K562 (cell line): ENCODE measurements around the gene AMELX. TPM values are rescaled to one million over a fixed set of nuclear protein-coding genes. Genes with fewer than 3 reads are reported as not detected.

Experiments used
- ATAC-seq: fragments of 200-7000 bp; cut with Tn5 transposase; 3 replicates; pipeline ENCODE4 v1.9.1; 2020; ENCODE audit warnings: moderate library complexity
- BruUV-seq: library from RNA; stranded (reverse); fragments of 400-500 nt; replicated peaks from 2 replicates; lab custom pipeline; 2021; lab: Mats Ljungman, UMichigan
- CTCF ChIA-PET: fragments of 300-600 bp; formaldehyde crosslinking; extraction: SDS; loops from one replicate; lab custom pipeline; 2021; ENCODE audit warnings: low intra/inter-chr PET ratio; lab: Yijun Ruan, JAX
- POLR2A ChIA-PET: fragments of 300-600, 350-650 bp; sonication (Branson Sonifier 250); formaldehyde crosslinking; extraction: SDS; loops from one replicate; lab custom pipeline; 2021; ENCODE audit warnings: antibody characterized with exemption, inconsistent platforms; lab: Yijun Ruan, JAX
- DNase-seq, 4 experiments: peaks; one replicate each; pipeline versions ENCODE4 v3.0.0 to v3.0.0-alpha.2; 2011 to 2018; ENCODE audit warnings: low spot score in 3 of 4, mixed read lengths in 3 of 4; ENCODE audit errors: extremely low read depth in 1 of 4
- FAIRE-seq: peaks from 2 replicates; lab custom pipeline; 2011; peaks lifted over from hg19 to GRCh38; lab: Jason Lieb, UNC
- H2AFZ ChIP-seq: 2 replicates; pipeline ENCODE4 v1.6.0; 2011; ENCODE audit warnings: low read depth, low read length, control low read depth, inconsistent platforms
- H3K27ac ChIP-seq: fragments of 200-600 bp; 3 replicates; pipeline ENCODE4 v1.8.0; 2011; ENCODE audit warnings: low read depth, mild to moderate bottlenecking, control low read depth, inconsistent platforms, low read length, moderate library complexity, mixed read lengths; ENCODE audit errors: extremely low read depth
- H3K27me3 ChIP-seq, 2 experiments: fragments of 300-600 bp in 1 of 2; 2 replicates in 1 of 2; 3 replicates in 1 of 2; pipeline versions ENCODE4 v1.6.0 to v1.8.0; 2011; ENCODE audit warnings: inconsistent platforms in 2 of 2, low read length in 2 of 2, mild to moderate bottlenecking in 1 of 2, mixed read lengths in 1 of 2, moderate library complexity in 1 of 2; ENCODE audit not compliant: control insufficient read depth in 2 of 2, insufficient read depth in 2 of 2
- H3K36me3 ChIP-seq: fragments of 300-600 bp; 3 replicates; pipeline ENCODE4 v1.8.0; 2011; ENCODE audit warnings: mild to moderate bottlenecking, low read length, inconsistent platforms; ENCODE audit not compliant: control insufficient read depth, insufficient read depth
- H3K4me1 ChIP-seq, 2 experiments: fragments of 200-600 bp in 1 of 2; replicated peaks in 1 of 2; 2 replicates in 1 of 2; 3 replicates in 1 of 2; pipeline versions ENCODE4 v1.5.1 to v1.8.0; 2011; ENCODE audit warnings: inconsistent platforms in 2 of 2, low read length in 2 of 2, mild to moderate bottlenecking in 1 of 2, mixed read lengths in 1 of 2, moderate library complexity in 1 of 2; ENCODE audit not compliant: control insufficient read depth in 2 of 2, insufficient read depth in 2 of 2
- H3K4me2 ChIP-seq: 2 replicates; pipeline ENCODE4 v1.6.1; 2011; ENCODE audit warnings: low read length, control low read depth, inconsistent platforms, mixed read lengths; ENCODE audit not compliant: insufficient read depth
- H3K4me3 ChIP-seq: fragments of 200-600 bp; sonication (generic), shearing (Covaris generic); 2 replicates; pipeline ENCODE4 v1.5.1; 2016; ENCODE audit warnings: control low read depth, inconsistent platforms
- H3K79me2 ChIP-seq: fragments of 200-600 bp; 3 replicates; pipeline ENCODE4 v1.8.0; 2011; ENCODE audit warnings: low read length, inconsistent platforms; ENCODE audit not compliant: control insufficient read depth, insufficient read depth
- H3K9ac ChIP-seq, 2 experiments: 2 replicates each; pipeline versions ENCODE4 v1.6.0 to v1.6.1; 2011; ENCODE audit warnings: low read depth in 2 of 2, low read length in 2 of 2, control low read depth in 1 of 2, inconsistent platforms in 1 of 2, mild to moderate bottlenecking in 1 of 2, mixed read lengths in 1 of 2; ENCODE audit not compliant: insufficient read depth in 1 of 2
- H3K9me1 ChIP-seq: one replicate; pipeline ENCODE4 v1.6.0; 2011; ENCODE audit warnings: inconsistent platforms, mild to moderate bottlenecking, low read length, moderate library complexity; ENCODE audit not compliant: control insufficient read depth, insufficient read depth
- H3K9me3 ChIP-seq: replicated peaks from 2 replicates; pipeline ENCODE4 v1.5.1; 2011; ENCODE audit warnings: low read depth, low read length, inconsistent platforms; ENCODE audit not compliant: control insufficient read depth, insufficient read depth
- H4K20me1 ChIP-seq: replicated peaks from 2 replicates; pipeline ENCODE4 v1.6.1; 2011; ENCODE audit warnings: low read length, inconsistent platforms, mixed read lengths; ENCODE audit not compliant: control insufficient read depth, insufficient read depth
- HIVEP1 ChIP-seq: fragments of 250-450 bp; sonication (Bioruptor Pico); IDR thresholded peaks from 2 replicates; pipeline ENCODE4 v1.4.0; 2020; ENCODE audit warnings: mild to moderate bottlenecking
- KLF13 ChIP-seq: fragments of 450-650 bp; IDR thresholded peaks from 2 replicates; pipeline ENCODE4 v1.6.1; 2016; ENCODE audit warnings: missing genetic modification characterization, low read depth, mild to moderate bottlenecking, missing compliant biosample characterization, moderate library complexity, borderline replicate concordance
- MCM5 ChIP-seq: fragments of 450-650 bp; IDR thresholded peaks from 2 replicates; pipeline ENCODE4 v1.6.1; 2016; ENCODE audit warnings: low read depth
- MCM7 ChIP-seq, 2 experiments: fragments of 450-650 bp; IDR thresholded peaks; 2 replicates each; pipeline ENCODE4 v1.6.1; 2016 to 2018
- NR2F6 ChIP-seq: fragments of 450-650 bp; formaldehyde crosslinking; IDR thresholded peaks from 2 replicates; pipeline ENCODE4 v1.4.0; 2020; ENCODE audit warnings: mild to moderate bottlenecking
- TEAD4 ChIP-seq, 2 experiments: sonication (generic) in 1 of 2; formaldehyde crosslinking in 1 of 2; IDR thresholded peaks; 2 replicates each; pipeline versions ENCODE4 v1.6.1 to v1.8.0; 2012 to 2022; ENCODE audit warnings: borderline replicate concordance in 1 of 2, inconsistent platforms in 1 of 2, low read length in 1 of 2, mild to moderate bottlenecking in 1 of 2, missing genetic modification reagents in 1 of 2
- ZNF644 ChIP-seq: fragments of 200-800 bp; sonication (Bioruptor generic); IDR thresholded peaks from 2 replicates; pipeline ENCODE4 v1.6.1; 2016; ENCODE audit warnings: low read depth, missing genetic modification characterization, missing compliant biosample characterization
- ZNF707 ChIP-seq: fragments of 250-450 bp; sonication (Bioruptor Pico); conservative IDR thresholded peaks from 2 replicates; pipeline ENCODE4 v1.8.0; 2022; ENCODE audit warnings: inconsistent platforms, mild to moderate bottlenecking, moderate library complexity
- ZNF830 ChIP-seq: fragments of 250-450 bp; sonication (Bioruptor Pico); IDR thresholded peaks from 2 replicates; pipeline ENCODE4 v1.5.0; 2021; ENCODE audit warnings: mild to moderate bottlenecking
- ZZZ3 ChIP-seq: fragments of 450-650 bp; IDR thresholded peaks from 2 replicates; pipeline ENCODE4 v1.6.1; 2016; ENCODE audit warnings: antibody characterized with exemption, mild to moderate bottlenecking, moderate library complexity
- WGBS: fragments of 100-300 bp; shearing (Covaris generic); methylation state at CpG from one replicate; pipeline ENCODE4 v1.1.6; 2016; ENCODE audit warnings: low coverage, mixed read lengths; ENCODE audit not compliant: insufficient coverage; ENCODE audit errors: missing lambda C conversion rate; 5-methylcytosine and 5-hydroxymethylcytosine counted together
- in situ Hi-C: fragments of 300-500 bp; cut with MboI; formaldehyde crosslinking; loops from 4 replicates; pipeline ENCODE4 v1.15.0; 2018; ENCODE audit warnings: inconsistent platforms, mixed read lengths
- intact Hi-C: fragments of 100-400 bp; cut with micrococcal nuclease; formaldehyde crosslinking; loops from 2 replicates; pipeline ENCODE4 v1.14.2; 2022
- polyA plus RNA-seq, 8 experiments: library from polyadenylated mRNA; depleted of rRNA in 4 of 8; stranded (reverse) in 5 of 8; unstranded in 3 of 8; fragments of >200 nt; fragmentation: Nextera tagmentation in 2 of 8; fragmentation: Illumina TruSeq in 1 of 8; extraction: Ambion mirVana in 2 of 8; extraction: Trizol in 1 of 8; gene quantifications; 2 replicates each; pipeline versions ENCODE4 v1.2.1 to v1.2.3, GENCODE V29; 2011 to 2014; ENCODE audit warnings: inconsistent platforms in 1 of 8, missing spikeins in 1 of 8
- total RNA-seq, 7 experiments: library from RNA; depleted of rRNA in 6 of 7; stranded (reverse); fragments of >200 nt in 6 of 7; fragmentation: Illumina TruSeq in 2 of 7; extraction: Trizol in 2 of 7; gene quantifications; 2 replicates each; pipeline versions ENCODE4 v1.2.1 to v1.2.3, GENCODE V29; 2011 to 2021; ENCODE audit warnings: low replicate concordance in 1 of 7
- TF ChIP-seq, protein P1 (sequence below): sonication (generic); formaldehyde crosslinking; IDR thresholded peaks from 2 replicates; pipeline ENCODE4 v1.8.1; 2023; ENCODE audit warnings: missing genetic modification reagents, mild to moderate bottlenecking, borderline replicate concordance

Gene AMELX
- total and polyA plus RNA-seq, 9 of the 15 experiments (the other 6 are each of a cell fraction or from before 2014, with no cell fraction given) = 0.22 TPM; not detected in 8

DNA sequence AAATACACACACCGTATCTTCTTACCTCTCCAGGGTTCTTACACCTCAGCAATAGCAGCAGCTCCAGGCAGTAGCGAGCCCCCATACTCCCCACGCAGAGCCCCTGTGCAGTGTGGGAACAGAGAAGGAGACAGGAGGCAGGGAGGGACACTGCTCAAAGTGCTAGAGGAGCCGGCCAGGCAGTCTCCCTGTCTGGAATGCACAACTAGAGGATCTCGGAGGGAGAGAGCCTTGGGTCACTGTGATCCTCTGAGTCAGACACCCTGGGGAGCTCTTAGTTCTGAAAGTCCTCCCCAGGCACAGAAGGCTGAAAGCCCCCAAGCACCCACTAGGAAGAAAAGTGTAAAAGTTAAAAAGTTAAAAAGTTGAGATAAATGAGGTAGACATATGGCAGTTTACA is 16.0 kb downstream of the AMELX start:
- no TSS peak for BruUV-seq

DNA sequence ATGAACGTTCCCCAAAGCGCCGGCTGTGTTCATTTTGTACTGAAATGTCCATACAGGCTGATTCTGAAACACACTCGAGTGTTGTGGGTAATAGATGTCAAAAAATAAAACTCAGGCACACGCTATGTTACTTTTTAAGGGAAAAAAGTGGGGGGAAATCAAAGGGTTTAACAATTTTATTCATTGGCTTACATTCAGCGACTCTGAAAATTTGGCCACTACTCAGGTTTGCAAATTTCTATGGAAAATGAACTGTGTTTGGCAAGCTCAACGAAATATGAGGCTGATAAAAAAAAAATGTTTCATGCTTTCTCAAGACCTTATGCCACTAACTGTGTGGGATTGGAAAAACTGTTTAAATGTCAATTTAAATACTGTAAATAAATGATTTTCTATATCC is 18.5 kb downstream of the AMELX start:
- CTCF ChIA-PET = no interaction called here
- WGBS = 63% methylated on average over 7 of the region's 7 CpGs
- intact Hi-C loops = no loop called here

More for the DNA sequence above, 16.0 kb downstream of the AMELX start:
- no peaks in the 10 kb centered on the region; the same call in 2 of the 3 replicates for H3K36me3 ChIP-seq
- ATAC-seq = no peak; the same call in 2 of the 3 replicates
- no peaks in the 10 kb centered on the region for H3K27me3 ChIP-seq
- CTCF ChIA-PET = no interaction called here
- no peak for FAIRE-seq
- 74% methylated on average over 5 of the region's 5 CpGs for WGBS
- H3K9ac ChIP-seq = peak overlapping the region in 1 of 2 experiments; percentile 22; a peak in 1 of 4 replicates
- H3K27ac ChIP-seq = no peak overlapping the region
- H3K9me1 ChIP-seq = no peaks in the 10 kb centered on the region
- TF ChIP-seq TEAD4 (IDR thresholded peaks at IDR 0.05; ENCODE audit: low read length) (no peak), TEAD4 (CRISPR knock-in tag; IDR thresholded peaks at IDR 0.05; ENCODE audit: borderline replicate concordance) (no peak)
- TF ChIP-seq, all 486 proteins: peak for 0
- POLR2A ChIA-PET = no interaction called here
- no peaks in the 10 kb centered on the region for H3K9me3 ChIP-seq
- H3K79me2 ChIP-seq = peaks cover 73% of the 10 kb centered on the region
- in situ Hi-C loops = no loop called here
- no peak overlapping the region for H2AFZ ChIP-seq
- H3K4me2 ChIP-seq = no peak overlapping the region
- no peak overlapping the region for H3K4me3 ChIP-seq
- no peaks in the 10 kb centered on the region for H4K20me1 ChIP-seq
- H3K4me1 ChIP-seq = peaks cover 8 to 16% of the 10 kb centered on the region in 2 experiments; a peak in 3 of 5 replicates
- intact Hi-C loops = no loop called here
- DNase-seq = no peak

More for the DNA sequence above, 18.5 kb downstream of the AMELX start:
- Histone ChIP-seq H3K4me1 (peaks cover 3 to 11% of the 10 kb centered on the region in 2 experiments; a peak in 3 of 5 replicates), H3K27ac (no peak overlapping the region), H3K9me3 (no peaks in the 10 kb centered on the region), H3K36me3 (peaks cover 4% of the 10 kb centered on the region), H3K27me3 (no peaks in the 10 kb centered on the region), H3K4me2 (no peak overlapping the region), H4K20me1 (no peaks in the 10 kb centered on the region), H3K79me2 (peaks cover 74% of the 10 kb centered on the region), H3K4me3 (no peak overlapping the region), H3K9me1 (no peaks in the 10 kb centered on the region), H2AFZ (no peak overlapping the region), H3K9ac (no peak overlapping the region)
- POLR2A ChIA-PET = no interaction called here
- BruUV-seq = no TSS peak
- no peak for FAIRE-seq
- no peak for DNase-seq
- TF ChIP-seq ZZZ3 = no peak
- TF ChIP-seq MCM5 = no peak
- no peak for TF ChIP-seq ZNF707 (CRISPR knock-in tag)
- TF ChIP-seq ZNF830 (CRISPR knock-in tag) = no peak
- TF ChIP-seq, protein P1, sequence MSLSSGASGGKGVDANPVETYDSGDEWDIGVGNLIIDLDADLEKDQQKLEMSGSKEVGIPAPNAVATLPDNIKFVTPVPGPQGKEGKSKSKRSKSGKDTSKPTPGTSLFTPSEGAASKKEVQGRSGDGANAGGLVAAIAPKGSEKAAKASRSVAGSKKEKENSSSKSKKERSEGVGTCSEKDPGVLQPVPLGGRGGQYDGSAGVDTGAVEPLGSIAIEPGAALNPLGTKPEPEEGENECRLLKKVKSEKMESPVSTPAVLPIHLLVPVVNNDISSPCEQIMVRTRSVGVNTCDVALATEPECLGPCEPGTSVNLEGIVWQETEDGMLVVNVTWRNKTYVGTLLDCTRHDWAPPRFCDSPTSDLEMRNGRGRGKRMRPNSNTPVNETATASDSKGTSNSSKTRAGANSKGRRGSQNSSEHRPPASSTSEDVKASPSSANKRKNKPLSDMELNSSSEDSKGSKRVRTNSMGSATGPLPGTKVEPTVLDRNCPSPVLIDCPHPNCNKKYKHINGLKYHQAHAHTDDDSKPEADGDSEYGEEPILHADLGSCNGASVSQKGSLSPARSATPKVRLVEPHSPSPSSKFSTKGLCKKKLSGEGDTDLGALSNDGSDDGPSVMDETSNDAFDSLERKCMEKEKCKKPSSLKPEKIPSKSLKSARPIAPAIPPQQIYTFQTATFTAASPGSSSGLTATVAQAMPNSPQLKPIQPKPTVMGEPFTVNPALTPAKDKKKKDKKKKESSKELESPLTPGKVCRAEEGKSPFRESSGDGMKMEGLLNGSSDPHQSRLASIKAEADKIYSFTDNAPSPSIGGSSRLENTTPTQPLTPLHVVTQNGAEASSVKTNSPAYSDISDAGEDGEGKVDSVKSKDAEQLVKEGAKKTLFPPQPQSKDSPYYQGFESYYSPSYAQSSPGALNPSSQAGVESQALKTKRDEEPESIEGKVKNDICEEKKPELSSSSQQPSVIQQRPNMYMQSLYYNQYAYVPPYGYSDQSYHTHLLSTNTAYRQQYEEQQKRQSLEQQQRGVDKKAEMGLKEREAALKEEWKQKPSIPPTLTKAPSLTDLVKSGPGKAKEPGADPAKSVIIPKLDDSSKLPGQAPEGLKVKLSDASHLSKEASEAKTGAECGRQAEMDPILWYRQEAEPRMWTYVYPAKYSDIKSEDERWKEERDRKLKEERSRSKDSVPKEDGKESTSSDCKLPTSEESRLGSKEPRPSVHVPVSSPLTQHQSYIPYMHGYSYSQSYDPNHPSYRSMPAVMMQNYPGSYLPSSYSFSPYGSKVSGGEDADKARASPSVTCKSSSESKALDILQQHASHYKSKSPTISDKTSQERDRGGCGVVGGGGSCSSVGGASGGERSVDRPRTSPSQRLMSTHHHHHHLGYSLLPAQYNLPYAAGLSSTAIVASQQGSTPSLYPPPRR (CRISPR knock-in tag) = no peak
- no peak for TF ChIP-seq KLF13 (tag)
- no peak for TF ChIP-seq MCM7 (IDR thresholded peaks at IDR 0.05)
- no peak for TF ChIP-seq HIVEP1 (CRISPR knock-in tag)
- no peak for TF ChIP-seq NR2F6 (CRISPR knock-in tag)
- TF ChIP-seq ZNF644 (tag) = no peak
- no peak for ATAC-seq
- in situ Hi-C loops = no loop called here
